ENCODE measurements around the gene MEX3B. TPM values are rescaled to one million over a fixed set of nuclear protein-coding genes. Genes with fewer than 3 reads are reported as not detected.
"Not testable (repeated sequence)": the region's sequence is repeated elsewhere in the genome, so short reads cannot be mapped to it uniquely, and the experiment has no call there.

MEX3B gene
- total RNA-seq, 1 donor from 2014 or later = 18.7 TPM

GRCh38 chr15:82030176-82030575 is 15.6 kb downstream of the MEX3B start:
- Histone ChIP-seq H3K9me3 (ENCODE audit: insufficient read depth, low read depth, low read length) (no peaks in the 10 kb centered on the region), H2AFZ (ENCODE audit: low read depth, low read length) (no peak overlapping the region), H3K4me3 (ENCODE audit: insufficient read depth, low read depth, low read length) (no peak overlapping the region), H3K36me3 (ENCODE audit: insufficient read depth, low read length) (no peaks in the 10 kb centered on the region), H3K4me2 (ENCODE audit: low read length) (no peak overlapping the region), H3K4me1 (ENCODE audit: insufficient read depth, low read length) (no peaks in the 10 kb centered on the region), H3K9ac (ENCODE audit: low read length) (no peak overlapping the region), H3K79me2 (ENCODE audit: insufficient read depth, low read length) (no peaks in the 10 kb centered on the region), H3K27me3 (ENCODE audit: insufficient read depth, low read length) (no peaks in the 10 kb centered on the region), H3K27ac (ENCODE audit: low read depth, low read length) (no peak overlapping the region), H4K20me1 (ENCODE audit: insufficient read depth, low read length) (no peaks in the 10 kb centered on the region)
- no peak for TF ChIP-seq EZH2 (IDR thresholded peaks at IDR 0.05; ENCODE audit: insufficient read depth, low read length)
- no peak for TF ChIP-seq CTCF (IDR thresholded peaks at IDR 0.05; ENCODE audit: insufficient read depth, low read depth, low read length)
- no peak overlapping the region for H3K4me3 Mint-ChIP-seq (ENCODE audit: unreplicated experiment)
- DNase-seq (ENCODE audit: low read depth) = no peak
- peaks cover 9% of the 10 kb centered on the region for H3K27me3 Mint-ChIP-seq (ENCODE audit: low read depth, unreplicated experiment)
- no peak overlapping the region for H3K27ac Mint-ChIP-seq (ENCODE audit: unreplicated experiment)
- H3K36me3 Mint-ChIP-seq (ENCODE audit: low read depth, unreplicated experiment) = no peaks in the 10 kb centered on the region
- H3K4me1 Mint-ChIP-seq (ENCODE audit: low read depth, unreplicated experiment) = no peaks in the 10 kb centered on the region
- FAIRE-seq = no peak
- peaks cover 3% of the 10 kb centered on the region for H3K9me3 Mint-ChIP-seq (ENCODE audit: unreplicated experiment)

- H3K27me3 Mint-ChIP-seq (ENCODE audit: low read depth, unreplicated experiment); H3K27ac ChIP-seq (ENCODE audit: low read depth, low read length); FAIRE-seq; H4K20me1 ChIP-seq (ENCODE audit: insufficient read depth, low read length); H3K4me1 Mint-ChIP-seq (ENCODE audit: low read depth, unreplicated experiment); H3K36me3 Mint-ChIP-seq (ENCODE audit: low read depth, unreplicated experiment); H3K27me3 ChIP-seq (ENCODE audit: insufficient read depth, low read length); H3K9ac ChIP-seq (ENCODE audit: low read length); H3K4me1 ChIP-seq (ENCODE audit: insufficient read depth, low read length); DNase-seq (ENCODE audit: low read depth); H3K9me3 ChIP-seq (ENCODE audit: insufficient read depth, low read depth, low read length); H3K79me2 ChIP-seq (ENCODE audit: insufficient read depth, low read length); H2AFZ ChIP-seq (ENCODE audit: low read depth, low read length); H3K36me3 ChIP-seq (ENCODE audit: insufficient read depth, low read length); H3K4me3 ChIP-seq (ENCODE audit: insufficient read depth, low read depth, low read length); H3K9me3 Mint-ChIP-seq (ENCODE audit: unreplicated experiment); H3K4me3 Mint-ChIP-seq (ENCODE audit: unreplicated experiment); H3K4me2 ChIP-seq (ENCODE audit: low read length); H3K27ac Mint-ChIP-seq (ENCODE audit: unreplicated experiment): not testable (repeated sequence)
These were observed 17.7 kb downstream of the MEX3B start for GRCh38 chr15:82028163-82028562.

- DNase-seq (ENCODE audit: low read depth) = peak; percentile 11
These were observed 23.8 kb downstream of the MEX3B start for GRCh38 chr15:82021992-82022391.

More at GRCh38 chr15:82021992-82022391, 23.8 kb downstream of the MEX3B start:
- Histone ChIP-seq H3K4me3 (ENCODE audit: insufficient read depth, low read depth, low read length) (no peak overlapping the region), H3K27me3 (ENCODE audit: insufficient read depth, low read length) (no peaks in the 10 kb centered on the region), H2AFZ (ENCODE audit: low read depth, low read length) (no peak overlapping the region), H3K4me1 (ENCODE audit: insufficient read depth, low read length) (no peaks in the 10 kb centered on the region), H3K9ac (ENCODE audit: low read length) (no peak overlapping the region), H3K9me3 (ENCODE audit: insufficient read depth, low read depth, low read length) (no peaks in the 10 kb centered on the region), H3K4me2 (ENCODE audit: low read length) (no peak overlapping the region), H3K36me3 (ENCODE audit: insufficient read depth, low read length) (no peaks in the 10 kb centered on the region), H4K20me1 (ENCODE audit: insufficient read depth, low read length) (no peaks in the 10 kb centered on the region), H3K79me2 (ENCODE audit: insufficient read depth, low read length) (no peaks in the 10 kb centered on the region), H3K27ac (ENCODE audit: low read depth, low read length) (no peak overlapping the region)
- Mint-ChIP-seq H3K4me1 (ENCODE audit: low read depth, unreplicated experiment) (peaks cover 15% of the 10 kb centered on the region), H3K27ac (ENCODE audit: unreplicated experiment) (no peak overlapping the region), H3K9me3 (ENCODE audit: unreplicated experiment) (no peaks in the 10 kb centered on the region), H3K4me3 (ENCODE audit: unreplicated experiment) (no peak overlapping the region), H3K27me3 (ENCODE audit: low read depth, unreplicated experiment) (peaks cover 2% of the 10 kb centered on the region), H3K36me3 (ENCODE audit: low read depth, unreplicated experiment) (no peaks in the 10 kb centered on the region)
- no peak for FAIRE-seq
- TF ChIP-seq EZH2 (IDR thresholded peaks at IDR 0.05; ENCODE audit: insufficient read depth, low read length) (no peak), CTCF (IDR thresholded peaks at IDR 0.05; ENCODE audit: insufficient read depth, low read depth, low read length) (no peak)

Data from astrocyte (in vitro differentiated cells and primary cell).